ENCODE data around the gene DOHH.
"Not testable (repeated sequence)": the region's sequence is repeated elsewhere in the genome, so short reads cannot be mapped to it uniquely, and the experiment has no call there.

The DOHH gene

GRCh38 chr19:3457528-3458228 lies 42.8 kb downstream of the DOHH start:
- no peak for DNase-seq

- no peak for DNase-seq
Observed at GRCh38 chr19:3456925-3457527, 43.4 kb downstream of the DOHH start.

- DNase-seq: no peak
Observed at GRCh38 chr19:3455960-3456601, 44.4 kb downstream of the DOHH start.

- no peak for DNase-seq
Observed at GRCh38 chr19:3455393-3455955, 45.0 kb downstream of the DOHH start.

GRCh38 chr19:3454656-3455392 lies 45.6 kb downstream of the DOHH start:
- DNase-seq: no peak

GRCh38 chr19:3453840-3454239 lies 46.6 kb downstream of the DOHH start:
- DNase-seq: no peak

- DNase-seq: not testable (repeated sequence)
Observed at GRCh38 chr19:3452942-3453214, 47.6 kb downstream of the DOHH start.

- no peak for DNase-seq
Observed at GRCh38 chr19:3452171-3452941, 48.1 kb downstream of the DOHH start.

- no peak for DNase-seq
Observed at GRCh38 chr19:3451451-3451866, 49.0 kb downstream of the DOHH start.

- DNase-seq: no peak
Observed at GRCh38 chr19:3450796-3451411, 49.6 kb downstream of the DOHH start.

GRCh38 chr19:3448616-3449334 lies 51.7 kb downstream of the DOHH start:
- DNase-seq: no peak

- DNase-seq: not testable (repeated sequence)
Observed at GRCh38 chr19:3446657-3447056, 53.8 kb downstream of the DOHH start.

GRCh38 chr19:3444695-3445234 lies 55.7 kb downstream of the DOHH start:
- no peak for DNase-seq

GRCh38 chr19:3443840-3444694 lies 56.4 kb downstream of the DOHH start:
- DNase-seq: no peak

- DNase-seq: no peak
Observed at GRCh38 chr19:3442487-3443071, 57.9 kb downstream of the DOHH start.

GRCh38 chr19:3441986-3442329 lies 58.5 kb downstream of the DOHH start:
- no peak for DNase-seq

GRCh38 chr19:3441089-3441985 lies 59.1 kb downstream of the DOHH start:
- no peak for DNase-seq

All from T-helper 9 cell (primary cell).